CD4-positive, alpha-beta memory T cell (primary cell): Measurements from ENCODE around the gene STX8. TPM values are rescaled to one million over a fixed set of nuclear protein-coding genes. Genes with fewer than 3 reads are reported as not detected.
A peak's percentile ranks its signal among the peaks of the same experiment; 100 is the strongest.

Source experiments
- CTCF ChIA-PET: fragments of 350-600 bp; sonication (Branson Sonifier 250); formaldehyde crosslinking; loops from one replicate; lab custom pipeline; 2021; ENCODE audit warnings: inconsistent platforms; ENCODE audit not compliant: partially characterized antibody; lab: Charles Lee
- POLR2A ChIA-PET: fragments of 350-600 bp; sonication (Branson Sonifier 250); formaldehyde crosslinking; loops from one replicate; lab custom pipeline; 2021; ENCODE audit not compliant: partially characterized antibody; lab: Charles Lee
- DNase-seq, 5 donors: peaks; one replicate each; pipeline versions ENCODE4 v3.0.0 to v3.0.0-alpha.2; 2020 to 2022; ENCODE audit warnings: mixed read lengths in 1 of 5
- H3K27ac ChIP-seq: one replicate; pipeline ENCODE4 v1.7.0; 2013; ENCODE audit warnings: low read depth, low read length
- H3K27me3 ChIP-seq: 2 replicates; pipeline ENCODE4 v1.7.0; 2013; ENCODE audit warnings: mild to moderate bottlenecking, low read length, moderate library complexity; ENCODE audit not compliant: insufficient read depth
- H3K36me3 ChIP-seq: 2 replicates; pipeline ENCODE4 v1.7.0; 2013; ENCODE audit warnings: mild to moderate bottlenecking, low read length, moderate library complexity; ENCODE audit not compliant: insufficient read depth
- H3K4me1 ChIP-seq: 2 replicates; pipeline ENCODE4 v1.7.0; 2013; ENCODE audit warnings: mild to moderate bottlenecking, low read length, moderate library complexity; ENCODE audit not compliant: insufficient read depth
- H3K4me3 ChIP-seq, 2 donors: one replicate each; pipeline ENCODE4 v1.7.0; 2013; ENCODE audit warnings: low read length in 2 of 2, mild to moderate bottlenecking in 1 of 2
- H3K9me3 ChIP-seq, 2 donors: one replicate each; pipeline ENCODE4 v1.7.0; 2013; ENCODE audit warnings: low read length in 2 of 2, control low read depth in 1 of 2; ENCODE audit not compliant: control insufficient read depth in 1 of 2
- H3K27ac Mint-ChIP-seq, 7 donors: one replicate each; pipeline ENCODE4 v1.8.0; 2020 to 2021; ENCODE audit warnings: mixed read lengths in 7 of 7, mild to moderate bottlenecking in 6 of 7, inconsistent platforms in 3 of 7, moderate library complexity in 3 of 7
- H3K27me3 Mint-ChIP-seq, 2 donors: one replicate each; pipeline ENCODE4 v1.8.0; 2020 to 2021; ENCODE audit warnings: mixed read lengths in 2 of 2
- H3K36me3 Mint-ChIP-seq, 2 donors: one replicate each; pipeline ENCODE4 v1.8.0; 2020 to 2021; ENCODE audit warnings: mixed read lengths in 2 of 2, inconsistent platforms in 1 of 2, mild to moderate bottlenecking in 1 of 2
- H3K4me1 Mint-ChIP-seq, 4 donors: one replicate each; pipeline ENCODE4 v1.8.0; 2020 to 2021; ENCODE audit warnings: mixed read lengths in 4 of 4, mild to moderate bottlenecking in 1 of 4
- H3K4me3 Mint-ChIP-seq, 8 donors: one replicate each; pipeline ENCODE4 v1.8.0; 2020 to 2021; ENCODE audit warnings: mixed read lengths in 8 of 8, mild to moderate bottlenecking in 7 of 8, moderate library complexity in 6 of 8, inconsistent platforms in 3 of 8
- H3K9me3 Mint-ChIP-seq, 8 donors: one replicate each; pipeline ENCODE4 v1.8.0; 2020 to 2021; ENCODE audit warnings: mixed read lengths in 8 of 8, mild to moderate bottlenecking in 5 of 8, inconsistent platforms in 3 of 8, moderate library complexity in 1 of 8
- intact Hi-C: fragments of 100-400 bp; cut with micrococcal nuclease; formaldehyde crosslinking; loops from one replicate; pipeline ENCODE4 v1.15.1; 2023
- polyA plus RNA-seq, 2 donors: library from polyadenylated mRNA; unstranded; fragments of 300-500 nt; fragmentation: Illumina TruSeq; gene quantifications; one replicate each; pipeline ENCODE4 v1.2.3, GENCODE V29; 2021
- total RNA-seq, 2 experiments: library from RNA; stranded (reverse); gene quantifications; one replicate each; pipeline ENCODE4 v1.2.3, GENCODE V29; 2021

Gene STX8
- total and polyA plus RNA-seq, 4 experiments from 2014 or later, result 54.2 to 206 (median 108) TPM

- H3K4me3 ChIP-seq, result no peak overlapping the region
- no peak for DNase-seq
- H3K9me3 Mint-ChIP-seq, result no peaks in the 10 kb centered on the region
- no peaks in the 10 kb centered on the region for H3K9me3 ChIP-seq
- H3K4me1 Mint-ChIP-seq, result peaks cover 3 to 11% (median 8%) of the 10 kb centered on the region in 4 donors
- no peaks in the 10 kb centered on the region for H3K4me1 ChIP-seq
- no peak overlapping the region for H3K4me3 Mint-ChIP-seq
- peak overlapping the region in 1 of 7 donors; percentile 35 for H3K27ac Mint-ChIP-seq
- POLR2A ChIA-PET, result no interaction called here
- H3K27me3 ChIP-seq, result no peaks in the 10 kb centered on the region
- no peak overlapping the region for H3K27ac ChIP-seq
- no peaks in the 10 kb centered on the region for H3K36me3 ChIP-seq
- no peaks in the 10 kb centered on the region for H3K27me3 Mint-ChIP-seq
- intact Hi-C loops, result no loop called here
- CTCF ChIA-PET, result no interaction called here
- H3K36me3 Mint-ChIP-seq, result peaks cover 0 to 4% of the 10 kb centered on the region in 2 donors
Measured at GRCh38 chr17:9370467-9370866, 205.2 kb downstream of the STX8 start.

DNA sequence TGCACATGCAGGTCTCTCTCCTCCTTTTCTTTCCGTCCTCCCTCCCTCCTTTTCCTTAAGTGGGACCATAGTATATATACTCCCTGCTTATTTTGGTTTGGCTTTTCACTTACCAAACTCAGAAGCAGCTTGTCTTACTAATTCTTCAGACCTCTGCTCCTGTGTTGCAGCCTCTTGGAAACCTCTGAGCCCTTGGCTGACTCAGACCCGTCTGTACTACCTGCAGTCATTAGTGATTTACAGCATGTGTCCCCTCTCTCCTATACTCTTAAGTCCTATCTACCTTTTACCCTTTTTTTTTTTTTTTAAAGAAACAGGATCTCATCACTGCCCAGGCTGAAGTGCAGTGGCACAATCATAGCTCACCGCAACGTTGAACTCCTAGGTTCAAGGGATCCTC lies 207.0 kb downstream of the STX8 start:
- Histone ChIP-seq H3K9me3 (no peaks in the 10 kb centered on the region), H3K27ac (no peak overlapping the region), H3K27me3 (no peaks in the 10 kb centered on the region), H3K4me1 (no peaks in the 10 kb centered on the region), H3K36me3 (no peaks in the 10 kb centered on the region), H3K4me3 (no peak overlapping the region)
- ChIA-PET CTCF (no interaction called here), POLR2A (no interaction called here)
- no peak for DNase-seq
- H3K27ac Mint-ChIP-seq, result peak overlapping the region in 1 of 7 donors; percentile 46
- intact Hi-C loops, result no loop called here
- no peaks in the 10 kb centered on the region for H3K9me3 Mint-ChIP-seq
- H3K36me3 Mint-ChIP-seq, result no peaks in the 10 kb centered on the region
- H3K4me3 Mint-ChIP-seq, result no peak overlapping the region
- H3K4me1 Mint-ChIP-seq, result peaks cover 7 to 17% (median 13%) of the 10 kb centered on the region in 4 donors
- no peaks in the 10 kb centered on the region for H3K27me3 Mint-ChIP-seq

DNA sequence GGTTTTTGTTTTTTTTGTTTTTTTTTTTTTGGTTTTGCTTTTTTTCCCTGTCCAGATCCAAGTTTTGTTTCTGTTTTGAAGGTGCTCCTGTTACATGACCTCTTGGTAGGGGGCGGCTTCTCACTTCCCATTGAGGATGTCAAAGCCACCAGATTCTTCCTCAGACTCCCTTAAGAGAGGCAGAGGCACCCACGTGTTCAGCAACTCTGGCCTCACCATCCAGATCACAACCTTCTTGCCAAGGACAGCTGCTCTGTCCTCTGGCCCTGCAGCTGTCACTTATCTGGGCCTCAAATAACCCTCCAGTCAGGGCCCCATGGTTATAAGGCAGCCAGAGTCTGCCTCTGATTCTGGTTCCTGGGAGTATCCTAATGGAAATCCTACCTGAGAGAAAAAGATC lies 208.5 kb downstream of the STX8 start:
- H3K36me3 ChIP-seq, result no peaks in the 10 kb centered on the region
- no peak overlapping the region for H3K27ac Mint-ChIP-seq
- no peak overlapping the region for H3K4me3 ChIP-seq
- CTCF ChIA-PET, result no interaction called here
- H3K9me3 ChIP-seq, result no peaks in the 10 kb centered on the region
- H3K4me1 ChIP-seq, result no peaks in the 10 kb centered on the region
- H3K4me1 Mint-ChIP-seq, result peaks cover 7 to 17% (median 13%) of the 10 kb centered on the region in 4 donors
- intact Hi-C loops, result no loop called here
- DNase-seq, result no peak
- POLR2A ChIA-PET, result no interaction called here
- H3K36me3 Mint-ChIP-seq, result no peaks in the 10 kb centered on the region
- H3K27me3 Mint-ChIP-seq, result no peaks in the 10 kb centered on the region
- no peaks in the 10 kb centered on the region for H3K9me3 Mint-ChIP-seq
- no peak overlapping the region for H3K27ac ChIP-seq
- H3K4me3 Mint-ChIP-seq, result no peak overlapping the region
- no peaks in the 10 kb centered on the region for H3K27me3 ChIP-seq

GRCh38 chr17:9364837-9365430 lies 210.7 kb downstream of the STX8 start:
- H3K27me3 ChIP-seq, result no peaks in the 10 kb centered on the region
- no peak overlapping the region for H3K4me3 ChIP-seq
- H3K36me3 Mint-ChIP-seq, result no peaks in the 10 kb centered on the region
- CTCF ChIA-PET, result no interaction called here
- H3K27ac ChIP-seq, result no peak overlapping the region
- no peaks in the 10 kb centered on the region for H3K27me3 Mint-ChIP-seq
- DNase-seq, result no peak
- H3K27ac Mint-ChIP-seq, result peak overlapping the region in 3 of 7 donors; percentile 28 to 62 (median 53)
- H3K9me3 ChIP-seq, result no peaks in the 10 kb centered on the region
- no peaks in the 10 kb centered on the region for H3K4me1 ChIP-seq
- H3K9me3 Mint-ChIP-seq, result no peaks in the 10 kb centered on the region
- H3K4me1 Mint-ChIP-seq, result peaks cover 5 to 17% (median 11%) of the 10 kb centered on the region in 4 donors
- POLR2A ChIA-PET, result no interaction called here
- no peak overlapping the region for H3K4me3 Mint-ChIP-seq
- intact Hi-C loops, result no loop called here
- H3K36me3 ChIP-seq, result no peaks in the 10 kb centered on the region

DNA sequence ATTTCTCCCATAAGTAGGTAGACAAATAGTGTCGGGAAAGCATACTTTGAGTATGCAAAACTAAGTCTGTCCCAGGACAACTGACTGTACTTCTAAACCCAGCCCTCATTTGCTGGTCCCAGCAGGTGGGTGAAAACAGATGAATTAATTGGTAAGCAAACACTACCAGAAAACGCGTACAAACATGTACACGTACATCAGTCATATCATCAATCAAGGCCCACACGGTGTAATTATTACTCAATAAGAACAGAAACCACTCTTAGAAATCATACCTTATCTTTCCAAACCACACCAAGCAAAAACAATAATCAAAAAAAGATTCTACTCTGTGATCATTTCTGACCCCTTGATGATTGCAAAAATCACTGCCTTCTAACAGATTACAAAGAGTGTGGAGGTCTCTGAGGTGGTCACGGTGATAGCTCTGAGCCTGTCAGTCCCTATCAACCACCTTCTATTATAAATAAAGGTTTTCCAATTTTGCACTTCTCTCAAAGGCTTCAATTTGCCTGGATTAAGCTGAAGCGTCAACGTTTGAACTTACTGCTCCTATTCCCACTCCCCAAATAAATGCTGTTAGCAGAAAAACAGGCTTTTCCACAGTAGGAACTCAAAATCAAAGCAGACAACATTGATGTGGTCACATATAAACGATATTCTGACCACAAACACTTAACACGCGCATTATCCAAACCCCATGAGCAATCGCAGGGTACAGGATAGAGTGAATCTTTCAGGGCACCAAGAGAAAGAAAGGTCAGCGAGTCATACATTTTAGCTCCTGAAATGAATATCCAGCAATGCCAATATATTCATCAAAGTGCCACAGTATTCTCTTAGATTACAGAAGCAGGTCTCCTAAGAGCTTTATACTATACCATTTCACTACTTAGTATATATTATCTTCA lies 211.9 kb downstream of the STX8 start:
- Mint-ChIP-seq H3K36me3 (no peaks in the 10 kb centered on the region), H3K27ac (no peak overlapping the region), H3K4me1 (peaks cover 2 to 15% (median 9%) of the 10 kb centered on the region in 4 donors), H3K27me3 (no peaks in the 10 kb centered on the region), H3K4me3 (no peak overlapping the region), H3K9me3 (no peaks in the 10 kb centered on the region)
- no peaks in the 10 kb centered on the region for H3K36me3 ChIP-seq
- intact Hi-C loops, result no loop called here
- ChIA-PET POLR2A (no interaction called here), CTCF (no interaction called here)
- H3K4me1 ChIP-seq, result no peaks in the 10 kb centered on the region
- no peak overlapping the region for H3K4me3 ChIP-seq
- no peak for DNase-seq
- H3K27ac ChIP-seq, result no peak overlapping the region
- H3K9me3 ChIP-seq, result no peaks in the 10 kb centered on the region
- H3K27me3 ChIP-seq, result no peaks in the 10 kb centered on the region

GRCh38 chr17:9361188-9361955 lies 214.2 kb downstream of the STX8 start:
- Mint-ChIP-seq H3K4me1 (peaks cover 2 to 11% (median 9%) of the 10 kb centered on the region in 4 donors), H3K27me3 (no peaks in the 10 kb centered on the region), H3K27ac (no peak overlapping the region), H3K9me3 (no peaks in the 10 kb centered on the region), H3K4me3 (no peak overlapping the region), H3K36me3 (peaks cover 0 to 4% of the 10 kb centered on the region in 2 donors)
- POLR2A ChIA-PET, result no interaction called here
- H3K36me3 ChIP-seq, result no peaks in the 10 kb centered on the region
- no peaks in the 10 kb centered on the region for H3K27me3 ChIP-seq
- no peaks in the 10 kb centered on the region for H3K9me3 ChIP-seq
- CTCF ChIA-PET, result no interaction called here
- intact Hi-C loops, result no loop called here
- no peaks in the 10 kb centered on the region for H3K4me1 ChIP-seq
- no peak overlapping the region for H3K27ac ChIP-seq
- no peak overlapping the region for H3K4me3 ChIP-seq
- no peak for DNase-seq

DNA sequence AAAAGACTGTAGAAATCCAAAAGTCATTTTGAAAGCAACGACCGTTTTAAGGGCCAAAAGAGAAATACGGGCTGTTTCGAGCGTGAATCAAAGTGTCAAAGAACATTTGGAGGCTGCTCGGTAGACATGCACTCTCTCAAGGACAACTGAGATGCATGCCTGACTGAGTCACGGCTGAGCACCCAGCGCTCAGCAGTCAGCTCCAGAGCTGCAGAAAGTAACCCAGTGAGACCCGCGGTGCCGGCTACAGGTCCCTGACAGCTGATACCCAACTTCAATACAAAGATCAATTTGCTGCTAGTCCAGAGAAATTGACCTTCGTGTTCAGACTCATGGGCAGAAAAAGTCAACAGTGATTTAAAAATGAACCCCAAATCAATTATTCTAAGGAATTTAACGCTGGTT lies 214.9 kb downstream of the STX8 start:
- ChIA-PET CTCF (no interaction called here), POLR2A (no interaction called here)
- Mint-ChIP-seq H3K27me3 (no peaks in the 10 kb centered on the region), H3K4me1 (peaks cover 2 to 11% (median 9%) of the 10 kb centered on the region in 4 donors), H3K27ac (no peak overlapping the region), H3K4me3 (no peak overlapping the region), H3K36me3 (peaks cover 0 to 4% of the 10 kb centered on the region in 2 donors), H3K9me3 (no peaks in the 10 kb centered on the region)
- H3K4me3 ChIP-seq, result no peak overlapping the region
- intact Hi-C loops, result no loop called here
- no peaks in the 10 kb centered on the region for H3K9me3 ChIP-seq
- H3K36me3 ChIP-seq, result no peaks in the 10 kb centered on the region
- H3K27ac ChIP-seq, result no peak overlapping the region
- no peak for DNase-seq
- H3K4me1 ChIP-seq, result no peaks in the 10 kb centered on the region
- no peaks in the 10 kb centered on the region for H3K27me3 ChIP-seq
